Measurements from ENCODE around the gene EYS.
A peak's percentile ranks its signal among the peaks of the same experiment; 100 is the strongest.

Gene EYS

GRCh38 chr6:64590965-64591675 is 1115.9 kb downstream of the EYS start:
- no peak for DNase-seq (ENCODE audit: low spot score)

DNA sequence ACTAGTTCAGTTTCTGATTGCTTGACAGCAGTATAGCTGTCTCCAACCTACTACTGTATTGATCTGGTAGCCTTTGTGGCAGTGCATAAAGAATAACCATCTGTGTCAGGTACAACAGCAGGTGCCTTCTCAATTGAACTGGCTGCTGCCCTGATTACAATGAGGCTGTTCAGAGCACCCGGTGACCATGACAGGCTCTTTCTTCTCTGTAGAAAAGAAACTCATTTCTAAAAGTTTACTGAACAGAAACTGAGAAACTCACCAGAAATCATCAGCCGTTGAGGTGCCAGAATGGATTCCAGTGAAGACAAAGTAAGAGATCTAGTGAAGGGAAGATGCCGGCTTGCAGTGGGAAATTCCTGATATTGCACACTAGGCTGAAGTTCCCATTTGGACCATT is 1117.1 kb downstream of the EYS start:
- DNase-seq (ENCODE audit: low spot score): no peak

DNA sequence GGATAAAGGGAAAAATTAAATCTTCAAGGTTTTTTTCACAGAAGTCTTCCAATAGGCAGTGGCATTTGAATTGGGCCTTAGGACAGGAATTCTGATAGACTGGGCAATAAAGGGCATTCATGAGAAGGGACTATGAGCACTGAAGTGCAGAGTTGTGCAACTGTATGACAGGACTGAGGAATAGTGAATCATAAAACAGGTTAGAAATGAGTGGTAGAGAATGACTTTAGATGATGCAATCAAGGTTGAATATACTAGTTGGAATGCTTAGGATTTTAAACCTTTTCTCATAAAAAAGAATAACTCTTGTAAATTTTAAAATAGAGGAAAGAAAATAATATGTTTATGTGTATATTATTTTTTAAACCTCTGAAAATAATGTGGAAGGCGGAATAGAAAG is 1126.7 kb downstream of the EYS start:
- DNase-seq (ENCODE audit: low spot score): peak; percentile 17

GRCh38 chr6:64553249-64553786 is 1153.7 kb downstream of the EYS start:
- no peak for DNase-seq (ENCODE audit: low spot score)

DNA sequence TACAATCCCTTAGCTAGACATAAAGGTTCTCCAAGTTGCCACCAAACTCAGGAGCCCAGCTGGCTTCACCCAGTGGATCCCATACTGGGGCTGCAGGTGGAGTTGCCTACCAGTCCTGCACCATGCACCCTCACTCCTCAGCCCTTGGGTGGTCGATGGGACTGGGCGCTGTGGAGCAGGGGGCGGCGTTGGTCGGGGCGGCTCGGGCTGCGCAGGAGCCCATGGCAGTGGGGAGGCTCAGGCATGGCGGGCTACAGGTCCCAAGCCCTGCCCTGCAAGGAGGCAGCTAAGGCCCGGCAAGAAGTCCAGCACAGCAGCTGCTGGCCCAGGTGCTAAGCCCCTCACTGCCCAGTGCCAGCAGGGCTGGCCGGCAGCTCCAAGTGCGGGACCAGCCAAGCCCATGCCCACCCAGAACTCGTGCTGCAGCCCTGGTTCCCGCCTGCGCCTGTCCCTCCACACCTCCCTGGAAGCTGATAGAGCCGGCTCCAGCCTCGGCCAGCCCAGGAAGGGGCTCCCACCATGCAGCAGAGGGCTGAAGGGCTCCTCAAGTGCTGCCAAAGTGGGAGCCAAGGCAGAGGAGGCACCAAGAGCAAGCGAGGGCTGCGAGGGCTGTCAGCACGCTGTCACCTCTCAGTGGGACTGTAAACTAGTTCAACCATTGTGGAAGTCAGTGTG is 1159.3 kb downstream of the EYS start:
- DNase-seq (ENCODE audit: low spot score): no peak

DNA sequence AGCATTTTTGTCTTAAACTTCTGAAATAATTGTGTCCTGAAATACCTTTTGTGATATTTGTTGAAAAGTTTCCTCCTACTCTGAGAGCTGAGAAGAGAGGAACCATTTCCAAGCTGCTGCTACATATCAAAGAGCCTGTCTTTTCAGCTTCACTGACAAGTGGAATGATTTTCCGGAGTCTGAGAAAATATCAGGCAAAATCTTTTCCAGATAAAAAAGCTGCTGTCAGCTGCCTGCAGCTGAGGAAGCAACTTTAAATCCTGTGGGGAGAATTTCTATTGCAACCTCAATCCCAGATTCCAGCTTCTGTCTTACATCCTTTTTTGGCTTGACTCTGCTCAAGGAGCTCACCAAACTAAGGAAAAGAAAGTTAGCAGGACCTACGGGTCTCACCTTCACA is 1167.1 kb downstream of the EYS start:
- no peak for DNase-seq (ENCODE audit: low spot score)

- DNase-seq (ENCODE audit: low spot score): no peak
Measured at GRCh38 chr6:64538722-64539121, 1168.3 kb downstream of the EYS start.

DNA sequence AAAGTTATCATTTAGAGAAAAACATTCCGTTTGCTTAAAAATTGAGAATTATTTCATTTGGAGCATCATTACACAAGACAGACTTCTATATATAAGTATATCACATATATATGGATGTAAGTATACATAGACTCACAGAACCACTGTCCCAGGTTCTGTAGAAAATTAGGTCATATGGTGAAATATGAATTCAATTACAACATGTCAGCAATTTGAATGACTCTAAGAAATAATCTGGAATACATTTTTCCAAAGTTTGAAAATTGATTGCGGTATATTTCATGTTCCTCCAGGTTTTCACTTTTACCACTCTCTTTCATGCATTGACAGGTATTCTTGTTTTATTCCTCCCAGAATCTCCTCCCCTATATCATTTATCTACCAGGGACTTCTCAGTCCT is 1179.1 kb downstream of the EYS start:
- no peak for DNase-seq (ENCODE audit: low spot score)

- no peak for DNase-seq (ENCODE audit: low spot score)
Measured at GRCh38 chr6:64522859-64523258, 1184.2 kb downstream of the EYS start.

DNA sequence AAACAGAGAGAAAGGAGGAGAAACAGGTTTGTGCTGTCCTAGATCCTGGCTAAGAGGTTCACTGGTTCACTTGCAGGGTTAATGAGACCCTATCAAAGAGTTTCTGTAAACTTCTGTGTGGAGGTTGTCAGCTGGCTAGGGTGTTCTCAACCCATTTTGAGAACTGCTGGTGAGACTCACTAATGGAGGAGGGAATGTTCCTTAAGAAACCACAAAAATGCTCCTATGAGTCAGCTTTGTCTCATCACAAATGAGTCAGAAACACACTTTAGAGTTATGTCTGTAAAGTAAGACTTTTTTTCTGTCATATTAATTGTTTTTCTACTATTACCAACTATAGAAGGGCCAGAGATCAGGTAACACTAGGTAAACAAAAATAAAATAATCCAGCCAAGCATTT is 1187.0 kb downstream of the EYS start:
- DNase-seq (ENCODE audit: low spot score): peak; percentile 69

GRCh38 chr6:64516393-64516792 is 1190.6 kb downstream of the EYS start:
- DNase-seq (ENCODE audit: low spot score): no peak

DNA sequence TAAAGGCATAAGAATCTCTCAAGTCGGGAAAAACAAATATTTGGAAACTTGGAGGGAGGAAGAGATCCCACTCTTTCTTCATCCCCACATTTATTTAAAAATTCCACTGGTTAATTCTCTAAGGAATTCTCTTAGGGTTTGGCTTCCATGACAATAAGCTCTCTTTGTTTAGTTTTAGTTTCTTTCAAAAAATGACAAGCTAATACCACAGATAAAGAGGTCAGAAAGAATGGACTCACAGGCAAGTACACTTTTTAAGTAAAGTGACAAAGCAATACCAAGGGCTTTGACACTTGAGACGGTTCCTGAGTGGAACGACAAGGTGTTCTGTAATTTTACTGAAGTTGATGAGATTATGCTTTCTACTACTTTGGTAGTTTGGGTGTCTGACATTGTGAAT is 1199.4 kb downstream of the EYS start:
- DNase-seq (ENCODE audit: low spot score): no peak

DNA sequence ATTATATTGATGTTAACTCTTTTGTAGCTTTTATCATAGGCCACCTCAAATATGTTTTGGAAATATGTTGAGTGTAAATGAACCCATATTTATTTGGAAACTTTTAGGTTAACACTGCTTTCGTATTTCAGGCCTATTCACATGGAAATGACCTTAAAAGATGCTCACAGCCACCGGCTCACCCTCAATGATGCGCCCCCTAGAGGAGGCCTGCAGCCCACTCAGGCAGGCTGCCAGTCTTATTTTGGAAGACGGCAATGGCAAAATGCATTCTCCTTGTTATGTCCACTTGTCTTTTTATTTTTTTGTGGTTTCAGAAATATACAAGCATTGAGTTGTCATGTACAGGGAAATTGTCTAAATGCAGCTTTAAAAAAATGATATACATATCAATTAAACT is 1201.7 kb downstream of the EYS start:
- no peak for DNase-seq (ENCODE audit: low spot score)

DNA sequence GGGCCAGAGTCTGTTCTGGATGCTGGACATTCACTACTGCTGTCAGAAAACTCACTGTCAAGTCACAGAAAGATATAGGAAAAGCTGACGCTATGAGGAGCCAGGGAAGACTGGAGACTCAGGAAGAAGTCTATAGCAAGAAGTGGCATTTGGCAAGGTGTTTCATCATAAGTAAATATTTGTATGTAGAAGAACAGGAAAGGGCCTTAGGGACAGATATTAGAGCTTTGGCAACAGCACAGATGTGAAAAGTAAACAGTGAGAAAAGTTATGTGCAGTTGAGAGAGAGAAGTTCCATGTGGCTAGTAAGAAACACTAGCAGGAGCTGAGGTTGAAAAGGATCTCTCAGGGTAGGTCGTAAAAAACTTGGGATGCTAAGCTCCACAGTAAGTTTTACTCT is 1202.5 kb downstream of the EYS start:
- DNase-seq (ENCODE audit: low spot score): no peak

GRCh38 chr6:64502801-64503200 is 1204.2 kb downstream of the EYS start:
- no peak for DNase-seq (ENCODE audit: low spot score)

GRCh38 chr6:64497634-64498033 is 1209.4 kb downstream of the EYS start:
- no peak for DNase-seq (ENCODE audit: low spot score)

DNA sequence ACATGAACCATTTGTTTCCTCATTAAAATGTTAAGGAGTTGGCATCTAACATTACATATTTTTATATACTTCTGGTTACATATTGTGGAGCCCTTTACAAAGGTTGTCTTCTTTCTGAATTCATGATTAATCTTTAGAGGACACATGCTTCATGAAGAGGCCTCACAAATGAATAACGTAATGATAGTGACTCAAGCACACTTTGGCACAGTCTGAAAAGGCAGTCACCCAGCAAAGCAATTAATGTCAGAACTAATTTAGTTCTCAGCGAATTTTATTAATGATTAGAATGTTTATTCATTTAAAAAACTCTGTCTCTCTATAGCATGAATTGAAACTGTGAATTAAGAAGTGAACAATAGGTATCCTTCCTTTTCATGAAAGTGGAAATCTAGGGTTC is 1217.3 kb downstream of the EYS start:
- no peak for DNase-seq (ENCODE audit: low spot score)

GRCh38 chr6:64486578-64487351 is 1220.3 kb downstream of the EYS start:
- no peak for DNase-seq (ENCODE audit: low spot score)

DNA sequence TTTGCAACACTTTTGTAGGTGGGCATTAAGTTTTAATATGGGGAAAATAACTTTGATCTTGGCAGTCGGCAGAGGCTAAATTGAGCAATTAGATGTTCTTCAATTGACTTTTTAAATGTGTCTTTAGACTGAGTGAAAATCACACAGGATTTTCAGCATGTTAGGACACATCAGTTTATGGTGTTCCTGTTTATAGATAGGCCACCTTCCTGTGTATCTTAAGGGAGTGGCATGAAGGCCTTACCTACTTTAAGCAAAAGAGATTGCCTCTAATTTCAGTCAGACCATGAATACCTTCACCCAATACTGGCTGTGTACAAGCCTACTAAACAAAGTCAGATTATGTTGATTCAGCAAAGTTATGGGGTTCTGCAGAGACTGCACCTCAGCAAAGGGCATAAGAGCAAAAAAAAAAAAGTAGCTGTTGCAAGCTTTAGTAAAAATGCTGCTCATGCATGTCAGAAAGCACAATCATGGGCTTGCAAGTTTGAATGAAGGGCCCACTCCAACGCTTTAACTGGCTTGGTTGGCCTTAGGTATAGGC is 1223.0 kb downstream of the EYS start:
- DNase-seq (ENCODE audit: low spot score): no peak

- DNase-seq (ENCODE audit: low spot score): no peak
Measured at GRCh38 chr6:64482631-64483030, 1224.4 kb downstream of the EYS start.

GRCh38 chr6:64479134-64479533 is 1227.9 kb downstream of the EYS start:
- no peak for DNase-seq (ENCODE audit: low spot score)

DNA sequence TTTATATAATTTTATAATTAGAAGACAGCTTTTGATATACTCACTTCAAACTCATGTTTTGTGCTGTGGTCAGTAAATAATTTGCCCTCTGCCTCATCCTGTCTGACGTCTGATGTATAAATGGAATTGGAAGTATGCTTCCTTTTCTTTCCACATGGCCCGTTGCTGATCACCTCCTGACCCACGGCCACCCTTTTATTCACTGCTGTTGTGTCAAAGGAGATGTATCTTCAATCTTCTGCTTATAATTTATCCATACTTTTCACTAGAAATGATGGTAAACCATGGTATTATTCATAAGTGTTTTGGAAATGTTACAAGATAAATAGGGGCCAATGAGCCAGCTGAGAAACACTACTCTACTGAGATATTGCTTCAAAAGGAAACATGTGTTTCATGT is 1229.6 kb downstream of the EYS start:
- no peak for DNase-seq (ENCODE audit: low spot score)

GRCh38 chr6:64476935-64477334 is 1230.1 kb downstream of the EYS start:
- DNase-seq (ENCODE audit: low spot score): no peak
